Neural progenitor cell (in vitro differentiated cells): ENCODE measurements around the gene IFNLR1. TPM values are rescaled to one million over a fixed set of nuclear protein-coding genes. Genes with fewer than 3 reads are reported as not detected.

Experiments used
- DNase-seq: peaks from one replicate; pipeline ENCODE4 v3.0.0-alpha.2; 2016; ENCODE audit warnings: low spot score
- H2AFZ ChIP-seq: fragments of 200-600 bp; sonication (generic); replicated peaks from 2 replicates; pipeline ENCODE4 v1.6.1; 2016; ENCODE audit warnings: antibody characterized with exemption
- H3F3A ChIP-seq: fragments of 200-600 bp; sonication (generic); 2 replicates; pipeline ENCODE4 v1.6.1; 2016; ENCODE audit warnings: antibody characterized with exemption, low read depth
- H3K27ac ChIP-seq: fragments of 200-600 bp; sonication (generic); 2 replicates; pipeline ENCODE4 v1.5.1; 2016; ENCODE audit warnings: mild to moderate bottlenecking
- H3K27me3 ChIP-seq: fragments of 200-600 bp; sonication (generic); 2 replicates; pipeline ENCODE4 v1.6.1; 2016; ENCODE audit warnings: mild to moderate bottlenecking, moderate library complexity
- H3K36me3 ChIP-seq: fragments of 200-600 bp; sonication (generic); 2 replicates; pipeline ENCODE4 v1.5.1; 2016
- H3K4me1 ChIP-seq: fragments of 200-600 bp; sonication (generic); 2 replicates; pipeline ENCODE4 v1.6.1; 2016; ENCODE audit warnings: mixed run types
- H3K4me2 ChIP-seq: fragments of 200-600 bp; sonication (generic); 2 replicates; pipeline ENCODE4 v1.6.1; 2016
- H3K4me3 ChIP-seq: fragments of 200-600 bp; sonication (generic); 2 replicates; pipeline ENCODE4 v1.5.1; 2016
- H3K79me2 ChIP-seq: fragments of 200-600 bp; sonication (generic); 2 replicates; pipeline ENCODE4 v1.6.1; 2016; ENCODE audit warnings: low read depth
- H3K9ac ChIP-seq: fragments of 200-600 bp; sonication (generic); 2 replicates; pipeline ENCODE4 v1.6.1; 2016
- H3K9me3 ChIP-seq: fragments of 200-600 bp; sonication (generic); 2 replicates; pipeline ENCODE4 v1.5.1; 2016; ENCODE audit warnings: low read depth
- H4K20me1 ChIP-seq: fragments of 200-600 bp; sonication (generic); 2 replicates; pipeline ENCODE4 v1.6.1; 2016; ENCODE audit warnings: low read depth
- H3K27ac Mint-ChIP-seq: 3 replicates; pipeline ENCODE4 v1.8.0; 2021; ENCODE audit warnings: mixed read lengths
- H3K27me3 Mint-ChIP-seq: 2 replicates; pipeline ENCODE4 v1.8.0; 2022; ENCODE audit warnings: low read depth, mild to moderate bottlenecking, inconsistent platforms, moderate library complexity, mixed read lengths; ENCODE audit not compliant: insufficient read depth
- H3K36me3 Mint-ChIP-seq: 3 replicates; pipeline ENCODE4 v1.8.0; 2021; ENCODE audit warnings: mixed read lengths
- H3K4me1 Mint-ChIP-seq: 3 replicates; pipeline ENCODE4 v1.8.0; 2021; ENCODE audit warnings: mixed read lengths
- H3K4me3 Mint-ChIP-seq: 3 replicates; pipeline ENCODE4 v1.8.0; 2021; ENCODE audit warnings: mild to moderate bottlenecking, moderate library complexity, mixed read lengths
- H3K9me3 Mint-ChIP-seq: 3 replicates; pipeline ENCODE4 v1.8.0; 2020; ENCODE audit warnings: mixed read lengths
- EZH2 ChIP-seq: fragments of 200-600 bp; sonication (generic); IDR thresholded peaks from 2 replicates; pipeline ENCODE4 v1.6.1; 2017; ENCODE audit warnings: antibody characterized with exemption, mild to moderate bottlenecking, moderate library complexity
- EZH2phosphoT487 ChIP-seq: fragments of 200-600 bp; sonication (generic); IDR thresholded peaks from 2 replicates; pipeline ENCODE4 v1.6.1; 2017; ENCODE audit warnings: antibody characterized with exemption
- total RNA-seq: library from RNA; depleted of rRNA; stranded (reverse); fragments of >200 nt; gene quantifications from 2 replicates; pipeline ENCODE4 v1.2.3, GENCODE V29; 2015; ENCODE audit warnings: low replicate concordance
- TF ChIP-seq, protein P1 (sequence below): fragments of 200-600 bp; sonication (generic); IDR thresholded peaks from 2 replicates; pipeline ENCODE4 v1.5.1; 2017; ENCODE audit warnings: antibody characterized with exemption, mild to moderate bottlenecking

Gene IFNLR1
- total RNA-seq, 1 donor from 2014 or later, result 3.3 TPM

DNA sequence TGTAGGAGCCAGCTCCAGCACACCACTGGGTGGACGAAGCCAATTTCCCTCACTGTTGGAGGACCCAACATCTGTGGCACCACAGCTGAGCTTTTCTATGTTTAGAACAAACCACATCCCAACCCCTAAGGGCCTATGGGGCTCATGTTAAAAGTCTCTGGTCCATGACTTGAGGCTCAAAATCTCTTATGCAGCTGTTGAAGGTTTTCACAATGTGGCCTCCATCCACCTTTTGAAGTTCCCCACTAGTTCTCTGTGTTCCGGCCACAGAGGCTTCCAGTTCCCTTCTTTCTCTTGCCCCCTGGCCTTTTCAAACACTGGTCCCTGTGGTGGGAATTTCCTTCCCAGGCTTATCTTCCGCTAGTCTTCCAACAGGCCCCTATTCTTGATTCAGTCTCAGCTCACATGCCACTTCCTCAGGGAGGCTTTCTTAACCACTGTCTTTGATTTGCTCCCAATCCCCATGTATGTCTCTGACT, 3.9 kb upstream of the IFNLR1 start:
- Histone ChIP-seq H3K9ac (no peak overlapping the region), H3K4me2 (no peak overlapping the region), H3K4me3 (no peak overlapping the region), H3K9me3 (no peaks in the 10 kb centered on the region), H3K79me2 (no peaks in the 10 kb centered on the region), H3K27ac (no peak overlapping the region), H3K36me3 (no peaks in the 10 kb centered on the region), H2AFZ (no peak overlapping the region), H3K27me3 (peaks cover 27% of the 10 kb centered on the region), H4K20me1 (peaks cover 4% of the 10 kb centered on the region), H3F3A (peaks cover 24% of the 10 kb centered on the region), H3K4me1 (peaks cover 7% of the 10 kb centered on the region)
- no peaks in the 10 kb centered on the region for H3K36me3 Mint-ChIP-seq
- H3K27ac Mint-ChIP-seq, result no peak overlapping the region
- no peak overlapping the region for H3K4me3 Mint-ChIP-seq
- peaks cover 9% of the 10 kb centered on the region for H3K4me1 Mint-ChIP-seq
- H3K9me3 Mint-ChIP-seq, result no peaks in the 10 kb centered on the region
- peaks cover 30% of the 10 kb centered on the region for H3K27me3 Mint-ChIP-seq
- DNase-seq, result no peak
- no peak for TF ChIP-seq EZH2phosphoT487
- TF ChIP-seq, protein P1, sequence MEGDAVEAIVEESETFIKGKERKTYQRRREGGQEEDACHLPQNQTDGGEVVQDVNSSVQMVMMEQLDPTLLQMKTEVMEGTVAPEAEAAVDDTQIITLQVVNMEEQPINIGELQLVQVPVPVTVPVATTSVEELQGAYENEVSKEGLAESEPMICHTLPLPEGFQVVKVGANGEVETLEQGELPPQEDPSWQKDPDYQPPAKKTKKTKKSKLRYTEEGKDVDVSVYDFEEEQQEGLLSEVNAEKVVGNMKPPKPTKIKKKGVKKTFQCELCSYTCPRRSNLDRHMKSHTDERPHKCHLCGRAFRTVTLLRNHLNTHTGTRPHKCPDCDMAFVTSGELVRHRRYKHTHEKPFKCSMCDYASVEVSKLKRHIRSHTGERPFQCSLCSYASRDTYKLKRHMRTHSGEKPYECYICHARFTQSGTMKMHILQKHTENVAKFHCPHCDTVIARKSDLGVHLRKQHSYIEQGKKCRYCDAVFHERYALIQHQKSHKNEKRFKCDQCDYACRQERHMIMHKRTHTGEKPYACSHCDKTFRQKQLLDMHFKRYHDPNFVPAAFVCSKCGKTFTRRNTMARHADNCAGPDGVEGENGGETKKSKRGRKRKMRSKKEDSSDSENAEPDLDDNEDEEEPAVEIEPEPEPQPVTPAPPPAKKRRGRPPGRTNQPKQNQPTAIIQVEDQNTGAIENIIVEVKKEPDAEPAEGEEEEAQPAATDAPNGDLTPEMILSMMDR, result no peak
- no peak for TF ChIP-seq EZH2

DNA sequence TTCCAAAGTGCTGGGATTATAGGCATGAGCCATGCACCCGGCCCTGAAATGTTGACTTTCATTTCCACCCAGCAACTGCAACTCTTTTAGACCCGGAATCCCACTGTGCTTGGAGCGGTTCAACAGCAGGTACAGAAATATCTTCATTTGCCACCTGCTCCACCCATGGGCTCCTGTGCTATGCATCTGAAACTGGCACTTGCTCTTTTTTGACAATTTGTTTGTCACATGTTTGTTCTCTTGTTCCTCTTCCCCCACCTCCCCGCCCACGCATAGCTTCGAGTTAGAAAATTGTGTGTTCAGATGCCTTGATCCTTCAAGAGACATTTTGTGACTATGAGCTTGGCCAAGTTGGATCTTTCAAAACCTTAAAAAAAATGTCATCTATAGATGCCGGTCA, 2.4 kb upstream of the IFNLR1 start:
- Mint-ChIP-seq H3K36me3 (no peaks in the 10 kb centered on the region), H3K4me3 (no peak overlapping the region), H3K27ac (no peak overlapping the region), H3K4me1 (peaks cover 9% of the 10 kb centered on the region), H3K27me3 (peaks cover 30% of the 10 kb centered on the region), H3K9me3 (no peaks in the 10 kb centered on the region)
- H3K4me1 ChIP-seq, result peaks cover 7% of the 10 kb centered on the region
- H3K4me2 ChIP-seq, result no peak overlapping the region
- H3K27ac ChIP-seq, result no peak overlapping the region
- H3K9ac ChIP-seq, result no peak overlapping the region
- peaks cover 27% of the 10 kb centered on the region for H3K27me3 ChIP-seq
- DNase-seq, result no peak
- no peak overlapping the region for H3K4me3 ChIP-seq
- H3K79me2 ChIP-seq, result no peaks in the 10 kb centered on the region
- no peak overlapping the region for H2AFZ ChIP-seq
- H3F3A ChIP-seq, result peaks cover 28% of the 10 kb centered on the region
- H3K9me3 ChIP-seq, result no peaks in the 10 kb centered on the region
- no peaks in the 10 kb centered on the region for H3K36me3 ChIP-seq
- TF ChIP-seq, protein P1, result no peak
- no peak for TF ChIP-seq EZH2phosphoT487
- peaks cover 4% of the 10 kb centered on the region for H4K20me1 ChIP-seq

DNA sequence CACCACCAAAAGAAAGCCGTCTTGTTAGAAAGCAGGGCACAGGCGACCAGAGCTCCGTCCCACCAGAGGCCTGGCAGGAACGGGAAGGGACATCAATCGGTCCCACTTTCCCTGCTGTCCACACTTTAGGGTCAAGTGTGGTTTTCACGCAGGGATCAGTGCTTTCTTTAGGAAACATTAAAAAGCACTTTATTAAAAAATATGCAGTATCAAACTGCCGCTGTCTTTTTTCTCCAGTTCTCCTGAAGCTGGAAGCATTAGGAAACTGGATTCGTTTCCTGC, 437 bp downstream of the IFNLR1 start:
- Histone ChIP-seq H3K9ac (no peak overlapping the region), H3K4me3 (peak overlapping the region; percentile 83), H3K9me3 (no peaks in the 10 kb centered on the region), H3K79me2 (no peaks in the 10 kb centered on the region), H3K27me3 (peaks cover 27% of the 10 kb centered on the region), H2AFZ (peak overlapping the region; percentile 99), H3K4me1 (peaks cover 7% of the 10 kb centered on the region), H3K36me3 (no peaks in the 10 kb centered on the region), H3F3A (peaks cover 28% of the 10 kb centered on the region), H4K20me1 (peaks cover 4% of the 10 kb centered on the region), H3K4me2 (peak overlapping the region; percentile 97), H3K27ac (no peak overlapping the region)
- Mint-ChIP-seq H3K9me3 (no peaks in the 10 kb centered on the region), H3K36me3 (no peaks in the 10 kb centered on the region), H3K4me3 (peak overlapping the region; percentile 78), H3K27me3 (peaks cover 22% of the 10 kb centered on the region), H3K27ac (no peak overlapping the region), H3K4me1 (peaks cover 9% of the 10 kb centered on the region)
- DNase-seq, result no peak
- TF ChIP-seq EZH2phosphoT487 (no peak), EZH2 (no peak)
- TF ChIP-seq, protein P1, result no peak
